GDM1 (cell line): ENCODE results near the gene SENP3.
A peak's percentile ranks its signal among the peaks of the same experiment; 100 is the strongest.

Experiments used
- DNase-seq: peaks from one replicate; lab custom pipeline; 2025; lab: John Stamatoyannopoulos, UW

SENP3 gene

GRCh38 chr17:7556627-7557026, 5.1 kb upstream of the SENP3 start:
- no peak for DNase-seq

- no peak for DNase-seq
Observed at GRCh38 chr17:7557147-7557764, 4.5 kb upstream of the SENP3 start.

- DNase-seq: peak; percentile 85
Observed at GRCh38 chr17:7557775-7558543, 3.8 kb upstream of the SENP3 start.

- DNase-seq: peak; percentile 33
Observed at GRCh38 chr17:7558544-7559319, 3.0 kb upstream of the SENP3 start, which contains the start of gene TNFSF13. Gene TNFSF13, plus strand, starts transcription at chr17:7558750. Its CDS starts 290 bp downstream, at chr17:7559040.

GRCh38 chr17:7559320-7560171, 2.2 kb upstream of the SENP3 start:
- no peak for DNase-seq

- DNase-seq: no peak
Observed at GRCh38 chr17:7560172-7561027, 1.3 kb upstream of the SENP3 start.

GRCh38 chr17:7561028-7561575, 617 bp upstream of the SENP3 start:
- DNase-seq: peak; percentile 68

GRCh38 chr17:7562208-7562605, 488 bp downstream of the SENP3 start:
- DNase-seq: no peak

- DNase-seq: no peak
Observed at GRCh38 chr17:7563115-7563869, 1.6 kb downstream of the SENP3 start.

GRCh38 chr17:7569571-7569970, 7.9 kb downstream of the SENP3 start:
- no peak for DNase-seq

GRCh38 chr17:7570351-7570750, 8.6 kb downstream of the SENP3 start:
- no peak for DNase-seq

- DNase-seq: no peak
Observed at GRCh38 chr17:7572338-7572587, 10.5 kb downstream of the SENP3 start.

- DNase-seq: peak; percentile 100
Observed at GRCh38 chr17:7572588-7573323, 11.0 kb downstream of the SENP3 start.

GRCh38 chr17:7573324-7574080, 11.8 kb downstream of the SENP3 start:
- DNase-seq: peak; percentile 88

- DNase-seq: no peak
Observed at GRCh38 chr17:7574176-7574953, 12.6 kb downstream of the SENP3 start.

GRCh38 chr17:7575481-7575883, 13.8 kb downstream of the SENP3 start:
- no peak for DNase-seq

- no peak for DNase-seq
Observed at GRCh38 chr17:7575959-7576358, 14.2 kb downstream of the SENP3 start.

- no peak for DNase-seq
Observed at GRCh38 chr17:7576432-7576937, 14.8 kb downstream of the SENP3 start.
